Kidney (tissue), 14 donors: ENCODE data around the gene GOLPH3L. TPM values are rescaled to one million over a fixed set of nuclear protein-coding genes. Genes with fewer than 3 reads are reported as not detected.
"Not testable (repeated sequence)": the region's sequence is repeated elsewhere in the genome, so short reads cannot be mapped to it uniquely, and the experiment has no call there.

Experiments used
- DNase-seq, 5 donors: peaks; one replicate each; pipeline ENCODE4 v3.0.0-alpha.2; 2013 to 2020
- FAIRE-seq: peaks from 2 replicates; lab custom pipeline; 2012; peaks lifted over from hg19 to GRCh38; lab: Jason Lieb, UNC
- H3K27ac ChIP-seq, 2 donors: one replicate each; pipeline ENCODE4 v1.7.0; 2013; ENCODE audit warnings: low read depth in 2 of 2, low read length in 2 of 2, inconsistent platforms in 1 of 2
- H3K27me3 ChIP-seq: one replicate; pipeline ENCODE4 v1.7.1; 2013; ENCODE audit warnings: low read length, inconsistent platforms; ENCODE audit not compliant: control insufficient read depth, insufficient read depth
- H3K36me3 ChIP-seq, 3 donors: one replicate each; pipeline versions ENCODE4 v1.7.0 to v1.7.1; 2013; ENCODE audit warnings: low read length in 3 of 3, control low read depth in 1 of 3, inconsistent platforms in 1 of 3; ENCODE audit not compliant: insufficient read depth in 3 of 3, control insufficient read depth in 2 of 3
- H3K4me1 ChIP-seq, 3 donors: one replicate each; pipeline versions ENCODE4 v1.7.0 to v1.7.1; 2013; ENCODE audit warnings: low read length in 3 of 3, inconsistent platforms in 1 of 3, low read depth in 1 of 3; ENCODE audit not compliant: control insufficient read depth in 2 of 3, insufficient read depth in 2 of 3
- H3K4me3 ChIP-seq, 3 donors: one replicate each; pipeline versions ENCODE4 v1.7.0 to v1.8.1; 2013; ENCODE audit warnings: low read length in 3 of 3, control low read depth in 1 of 3, inconsistent platforms in 1 of 3
- H3K9ac ChIP-seq, 3 donors: one replicate each; pipeline versions ENCODE4 v1.7.0 to v1.7.1; 2013; ENCODE audit warnings: low read length in 3 of 3, control low read depth in 1 of 3, inconsistent platforms in 1 of 3
- H3K9me3 ChIP-seq, 3 donors: one replicate each; pipeline versions ENCODE4 v1.7.0 to v1.7.1; 2013; ENCODE audit warnings: low read length in 3 of 3, control low read depth in 1 of 3, inconsistent platforms in 1 of 3; ENCODE audit not compliant: control insufficient read depth in 2 of 3, insufficient read depth in 1 of 3
- CTCF ChIP-seq: IDR thresholded peaks from 3 replicates; pipeline ENCODE4 v1.5.1; 2012; ENCODE audit warnings: mild to moderate bottlenecking, moderate library complexity, borderline replicate concordance; ENCODE audit not compliant: insufficient read depth; ENCODE audit errors: extremely low read depth
- intact Hi-C: fragments of 100-400 bp; cut with DNase I; formaldehyde crosslinking; loops from one replicate; pipeline ENCODE4 v1.11.1; 2022
- polyA plus RNA-seq: library from polyadenylated mRNA; stranded (reverse); fragments of 350-450 nt; fragmentation: Illumina TruSeq; extraction: RNeasy Lipid Tissue Mini Kit (QIAGEN cat#74804); gene quantifications from one replicate; pipeline ENCODE4 v1.2.3, GENCODE V29; 2014; ENCODE audit warnings: low read depth, low replicate concordance; ENCODE audit not compliant: insufficient read depth
- total RNA-seq: library from RNA; stranded (reverse); fragmentation: NEBNext Ultra II Directional; extraction: Animal tissue kit (Norgen Biotek cat#: 25700); gene quantifications from one replicate; pipeline ENCODE4 v1.2.1, GENCODE V29; 2021
- donor health status: control.
- donor health status: control.
- donor health status: control.
- donor health status: control.
- donor health status: control.
- donor health status: DM: yes; HTN: yes; CAD: no.
- donor health status: Normal renal cell carcinoma (clear cell type).

The GOLPH3L gene
- total and polyA plus RNA-seq, 2 donors from 2014 or later, result 21.1 to 36.1 TPM

DNA sequence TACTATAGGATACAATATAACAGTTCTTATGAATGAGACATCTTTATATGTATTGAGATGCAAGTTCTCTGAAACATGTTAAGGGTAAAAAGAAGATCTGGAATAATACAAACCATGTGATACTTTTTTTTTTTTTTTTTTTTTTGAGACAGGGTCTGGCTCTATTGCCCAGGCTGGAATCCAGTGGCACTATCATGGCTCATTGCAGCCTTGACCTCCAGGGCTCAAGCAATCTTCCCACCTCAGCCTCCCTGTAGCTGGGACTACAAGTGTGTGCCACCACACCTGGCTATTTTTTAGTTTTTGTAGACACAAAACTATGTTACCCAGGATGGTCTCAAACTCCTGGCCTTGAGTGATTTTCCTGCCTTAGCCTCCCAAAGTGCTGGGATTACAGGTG is 95.4 kb downstream of the GOLPH3L start:
- H3K9me3 ChIP-seq, result no peaks in the 10 kb centered on the region
- H3K4me3 ChIP-seq, result no peak overlapping the region
- H3K4me1 ChIP-seq, result peaks cover 0 to 4% (median 4%) of the 10 kb centered on the region in 3 donors
- no peak overlapping the region for H3K9ac ChIP-seq
- H3K36me3 ChIP-seq, result peaks cover 0 to 4% (median 0%) of the 10 kb centered on the region in 3 donors
- H3K27me3 ChIP-seq, result no peaks in the 10 kb centered on the region
- DNase-seq (no peak), FAIRE-seq (no peak)
- TF ChIP-seq CTCF, result no peak
- intact Hi-C loops, result no loop called here
- no peak overlapping the region for H3K27ac ChIP-seq

DNA sequence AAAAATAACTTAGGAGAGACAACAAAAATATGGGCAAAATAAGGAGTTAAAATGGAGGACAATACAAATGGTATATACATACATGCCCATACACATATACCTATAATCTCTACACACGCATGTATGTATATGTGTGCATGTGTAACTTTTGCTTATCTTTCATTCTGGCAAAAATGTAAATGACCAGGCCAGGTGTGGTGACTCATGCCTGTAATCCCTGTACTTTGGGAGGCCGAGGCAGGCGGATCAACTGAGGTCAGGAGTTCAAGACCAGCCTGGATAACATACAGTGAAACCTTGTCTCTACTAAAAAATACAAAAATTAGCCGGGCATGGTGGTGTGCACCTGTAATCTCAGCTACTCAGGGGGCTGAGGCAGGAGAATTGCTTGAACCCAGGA is 98.6 kb downstream of the GOLPH3L start:
- FAIRE-seq, H3K4me1 ChIP-seq, H3K27ac ChIP-seq, H3K9me3 ChIP-seq, H3K4me3 ChIP-seq, H3K9ac ChIP-seq, H3K36me3 ChIP-seq, DNase-seq, H3K27me3 ChIP-seq, intact Hi-C loops: not testable (repeated sequence)

DNA sequence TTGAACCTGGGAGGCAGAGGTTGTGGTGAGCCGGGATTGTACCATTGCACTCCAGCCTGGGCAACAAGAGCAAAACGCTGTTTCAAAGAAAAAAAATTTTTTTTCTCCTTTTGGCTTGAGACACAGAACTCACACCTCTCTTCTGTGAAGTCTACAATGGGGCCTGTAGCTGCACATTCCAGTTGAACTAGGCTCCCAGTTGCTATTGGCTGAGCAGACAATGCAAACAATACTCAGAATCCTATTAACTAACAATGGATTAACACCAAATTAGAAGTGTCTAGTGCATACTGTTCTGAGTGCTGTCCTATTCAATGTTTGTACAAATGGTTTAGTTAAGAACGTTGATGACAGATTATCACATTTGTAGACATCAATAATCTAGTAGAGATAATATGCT is 100.0 kb downstream of the GOLPH3L start:
- no peak for TF ChIP-seq CTCF
- intact Hi-C loops, result no loop called here
- FAIRE-seq, result no peak
- H3K4me3 ChIP-seq, result no peak overlapping the region
- no peak overlapping the region for H3K9ac ChIP-seq
- no peak for DNase-seq
- no peaks in the 10 kb centered on the region for H3K27me3 ChIP-seq
- H3K9me3 ChIP-seq, result no peaks in the 10 kb centered on the region
- peaks cover 0 to 4% (median 0%) of the 10 kb centered on the region in 3 donors for H3K36me3 ChIP-seq
- no peaks in the 10 kb centered on the region for H3K4me1 ChIP-seq
- H3K27ac ChIP-seq, result no peak overlapping the region

Other genes with a start within 250 kb of the GOLPH3L start
- 25.6 TPM for gene TARS2, start 209.7 kb downstream of the GOLPH3L start, total RNA-seq
- gene TARS2, start 209.7 kb downstream of the GOLPH3L start, polyA plus RNA-seq, result 20.4 TPM
- 9.2 TPM for gene ECM1, start 189.0 kb downstream of the GOLPH3L start, total RNA-seq
- 36.4 TPM for gene ECM1, start 189.0 kb downstream of the GOLPH3L start, polyA plus RNA-seq
- not detected for gene FALEC, start 181.4 kb downstream of the GOLPH3L start, total RNA-seq
- not detected for gene FALEC, start 181.4 kb downstream of the GOLPH3L start, polyA plus RNA-seq
- gene ADAMTSL4, start 147.7 kb downstream of the GOLPH3L start, total RNA-seq, result 20.0 TPM
- 6.9 TPM for gene ADAMTSL4, start 147.7 kb downstream of the GOLPH3L start, polyA plus RNA-seq
- gene MCL1, start 117.5 kb downstream of the GOLPH3L start, total RNA-seq, result 253 TPM
- gene MCL1, start 117.5 kb downstream of the GOLPH3L start, polyA plus RNA-seq, result 79.5 TPM
- 193 TPM for gene ENSA, start 67.5 kb downstream of the GOLPH3L start, total RNA-seq
- gene ENSA, start 67.5 kb downstream of the GOLPH3L start, polyA plus RNA-seq, result 172 TPM
- gene HORMAD1, start 23.7 kb upstream of the GOLPH3L start, total RNA-seq, result 0.13 TPM
- not detected for gene HORMAD1, start 23.7 kb upstream of the GOLPH3L start, polyA plus RNA-seq
- 109 TPM for gene CTSS, start 68.6 kb upstream of the GOLPH3L start, total RNA-seq
- 5.3 TPM for gene CTSS, start 68.6 kb upstream of the GOLPH3L start, polyA plus RNA-seq
- 16.8 TPM for gene CTSK, start 111.1 kb upstream of the GOLPH3L start, total RNA-seq
- 11.6 TPM for gene CTSK, start 111.1 kb upstream of the GOLPH3L start, polyA plus RNA-seq
- 46.0 TPM for gene ARNT, start 179.4 kb upstream of the GOLPH3L start, total RNA-seq
- 13.0 TPM for gene ARNT, start 179.4 kb upstream of the GOLPH3L start, polyA plus RNA-seq
- not detected for gene CTXND2, start 190.0 kb upstream of the GOLPH3L start, total RNA-seq
- not detected for gene CTXND2, start 190.0 kb upstream of the GOLPH3L start, polyA plus RNA-seq
- gene SETDB1, start 229.2 kb upstream of the GOLPH3L start, total RNA-seq, result 51.6 TPM
- gene SETDB1, start 229.2 kb upstream of the GOLPH3L start, polyA plus RNA-seq, result 12.1 TPM